ENCODE data around the gene CEP63.
"Not testable (repeated sequence)": the region's sequence is repeated elsewhere in the genome, so short reads cannot be mapped to it uniquely, and the experiment has no call there.

The CEP63 gene

GRCh38 chr3:134545818-134546217 is 60.0 kb downstream of the CEP63 start:
- H3K4me1 ChIP-seq (ENCODE audit: insufficient read depth, insufficient read length): no peaks in the 10 kb centered on the region
- H3K27me3 ChIP-seq (ENCODE audit: insufficient read depth, insufficient read length): no peaks in the 10 kb centered on the region
- H3K9ac ChIP-seq (ENCODE audit: insufficient read length, low read depth): no peak overlapping the region
- peaks cover 34% of the 10 kb centered on the region for H3K36me3 ChIP-seq (ENCODE audit: insufficient read depth, insufficient read length, low read length)
- TF ChIP-seq YY1 (IDR thresholded peaks at IDR 0.05; ENCODE audit: insufficient read depth, insufficient read length) (no peak), ZNF274 (IDR thresholded peaks at IDR 0.05; ENCODE audit: low read depth, low read length) (no peak), SUZ12 (IDR thresholded peaks at IDR 0.05; ENCODE audit: extremely low read depth, insufficient read depth, insufficient read length) (no peak)
- DNase-seq (ENCODE audit: low read depth, low spot score): no peak
- H3K4me3 ChIP-seq (ENCODE audit: insufficient read length, low read depth): no peak overlapping the region
- H3K9me3 ChIP-seq (ENCODE audit: insufficient read depth, low read length): no peaks in the 10 kb centered on the region

- peaks cover 50% of the 10 kb centered on the region for H3K36me3 ChIP-seq (ENCODE audit: insufficient read depth, insufficient read length, low read length)
- no peaks in the 10 kb centered on the region for H3K27me3 ChIP-seq (ENCODE audit: insufficient read depth, insufficient read length)
- no peak for DNase-seq (ENCODE audit: low read depth, low spot score)
- TF ChIP-seq ZNF274 (IDR thresholded peaks at IDR 0.05; ENCODE audit: low read depth, low read length) (no peak), SUZ12 (IDR thresholded peaks at IDR 0.05; ENCODE audit: extremely low read depth, insufficient read depth, insufficient read length) (no peak), YY1 (IDR thresholded peaks at IDR 0.05; ENCODE audit: insufficient read depth, insufficient read length) (no peak)
- H3K4me3 ChIP-seq (ENCODE audit: insufficient read length, low read depth): no peak overlapping the region
- no peaks in the 10 kb centered on the region for H3K4me1 ChIP-seq (ENCODE audit: insufficient read depth, insufficient read length)
- H3K9me3 ChIP-seq (ENCODE audit: insufficient read depth, low read length): no peaks in the 10 kb centered on the region
- no peak overlapping the region for H3K9ac ChIP-seq (ENCODE audit: insufficient read length, low read depth)
These were observed 66.9 kb downstream of the CEP63 start for GRCh38 chr3:134552784-134553183.

DNA sequence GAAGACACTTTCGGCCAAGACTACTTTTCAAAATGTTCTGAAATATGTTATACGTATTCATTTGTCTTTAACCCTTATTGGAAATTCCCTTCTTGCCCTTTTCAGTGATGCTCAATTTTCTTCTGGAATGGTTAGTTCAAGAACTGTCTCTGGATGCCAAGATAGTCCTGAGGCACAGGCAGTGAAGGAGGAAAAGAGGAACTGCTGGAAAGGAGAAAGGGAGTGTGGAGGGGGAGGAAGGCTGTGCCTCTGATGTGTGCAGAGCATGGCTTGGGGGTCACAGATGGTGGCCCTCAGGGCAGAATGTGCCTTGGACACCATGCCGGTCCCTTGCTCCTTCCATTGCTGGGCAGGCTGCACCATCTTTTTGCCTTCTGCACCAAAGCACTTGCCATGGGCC is 73.7 kb downstream of the CEP63 start:
- H3K4me3 ChIP-seq (ENCODE audit: insufficient read length, low read depth): no peak overlapping the region
- H3K9me3 ChIP-seq (ENCODE audit: insufficient read depth, low read length): no peaks in the 10 kb centered on the region
- H3K9ac ChIP-seq (ENCODE audit: insufficient read length, low read depth): no peak overlapping the region
- no peak for TF ChIP-seq ZNF274 (IDR thresholded peaks at IDR 0.05; ENCODE audit: low read depth, low read length)
- no peak for TF ChIP-seq SUZ12 (IDR thresholded peaks at IDR 0.05; ENCODE audit: extremely low read depth, insufficient read depth, insufficient read length)
- no peak for TF ChIP-seq YY1 (IDR thresholded peaks at IDR 0.05; ENCODE audit: insufficient read depth, insufficient read length)
- peaks cover 23% of the 10 kb centered on the region for H3K36me3 ChIP-seq (ENCODE audit: insufficient read depth, insufficient read length, low read length)
- H3K4me1 ChIP-seq (ENCODE audit: insufficient read depth, insufficient read length): peaks cover 4% of the 10 kb centered on the region
- DNase-seq (ENCODE audit: low read depth, low spot score): no peak
- no peaks in the 10 kb centered on the region for H3K27me3 ChIP-seq (ENCODE audit: insufficient read depth, insufficient read length)

DNA sequence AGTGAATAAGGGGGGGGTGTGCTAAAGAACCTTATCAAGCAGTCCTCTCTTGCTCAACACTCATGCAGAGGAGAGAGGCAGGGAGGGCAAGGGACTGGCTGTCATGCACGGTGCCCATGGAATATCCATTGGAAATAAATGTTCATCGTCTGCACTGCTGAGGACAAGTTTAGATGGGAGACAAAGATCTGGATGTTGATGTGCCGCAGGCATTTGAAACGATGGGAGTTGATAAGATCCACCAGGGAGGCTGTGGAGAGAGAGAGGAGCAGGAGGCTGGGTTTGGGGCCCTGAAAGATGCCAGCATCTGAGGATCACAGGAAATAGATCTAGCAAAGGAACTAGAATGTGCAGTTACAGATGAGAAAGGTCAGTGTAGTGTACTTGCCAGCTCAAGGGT is 76.2 kb downstream of the CEP63 start:
- no peak overlapping the region for H3K4me3 ChIP-seq (ENCODE audit: insufficient read length, low read depth)
- DNase-seq (ENCODE audit: low read depth, low spot score): no peak
- no peaks in the 10 kb centered on the region for H3K27me3 ChIP-seq (ENCODE audit: insufficient read depth, insufficient read length)
- peaks cover 20% of the 10 kb centered on the region for H3K36me3 ChIP-seq (ENCODE audit: insufficient read depth, insufficient read length, low read length)
- H3K9ac ChIP-seq (ENCODE audit: insufficient read length, low read depth): no peak overlapping the region
- peaks cover 4% of the 10 kb centered on the region for H3K4me1 ChIP-seq (ENCODE audit: insufficient read depth, insufficient read length)
- TF ChIP-seq ZNF274 (IDR thresholded peaks at IDR 0.05; ENCODE audit: low read depth, low read length) (no peak), YY1 (IDR thresholded peaks at IDR 0.05; ENCODE audit: insufficient read depth, insufficient read length) (no peak), SUZ12 (IDR thresholded peaks at IDR 0.05; ENCODE audit: extremely low read depth, insufficient read depth, insufficient read length) (no peak)
- H3K9me3 ChIP-seq (ENCODE audit: insufficient read depth, low read length): no peaks in the 10 kb centered on the region

- H3K4me1 ChIP-seq (ENCODE audit: insufficient read depth, insufficient read length): peaks cover 4% of the 10 kb centered on the region
- DNase-seq (ENCODE audit: low read depth, low spot score): no peak
- peaks cover 6% of the 10 kb centered on the region; the same call in 1 of the 2 replicates for H3K9me3 ChIP-seq (ENCODE audit: insufficient read depth, low read length)
- H3K4me3 ChIP-seq (ENCODE audit: insufficient read length, low read depth): no peak overlapping the region
- no peaks in the 10 kb centered on the region for H3K27me3 ChIP-seq (ENCODE audit: insufficient read depth, insufficient read length)
- TF ChIP-seq YY1 (IDR thresholded peaks at IDR 0.05; ENCODE audit: insufficient read depth, insufficient read length): no peak
- no peak for TF ChIP-seq SUZ12 (IDR thresholded peaks at IDR 0.05; ENCODE audit: extremely low read depth, insufficient read depth, insufficient read length)
- no peak for TF ChIP-seq ZNF274 (IDR thresholded peaks at IDR 0.05; ENCODE audit: low read depth, low read length)
- H3K36me3 ChIP-seq (ENCODE audit: insufficient read depth, insufficient read length, low read length): peaks cover 20% of the 10 kb centered on the region
- H3K9ac ChIP-seq (ENCODE audit: insufficient read length, low read depth): no peak overlapping the region
These were observed 77.7 kb downstream of the CEP63 start for GRCh38 chr3:134563601-134564000.

DNA sequence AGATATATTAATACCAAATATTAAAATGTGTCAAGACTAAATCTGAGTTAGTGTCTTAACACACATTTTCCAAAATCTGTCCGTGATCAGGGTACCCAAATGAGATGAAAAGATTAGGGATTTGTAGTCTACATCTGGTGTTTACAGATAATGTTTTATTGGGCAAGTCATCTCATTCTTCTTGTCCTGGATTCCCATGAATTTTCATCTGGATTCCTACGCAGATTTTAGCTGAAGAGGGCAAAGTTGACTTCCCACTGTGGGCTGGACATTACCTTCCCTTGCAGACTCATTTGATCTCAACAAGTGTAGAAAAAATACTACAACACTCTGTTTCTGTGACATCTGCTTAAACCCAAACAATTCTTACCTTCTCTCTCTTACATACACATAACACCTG is 79.1 kb downstream of the CEP63 start:
- DNase-seq (ENCODE audit: low read depth, low spot score): no peak
- TF ChIP-seq ZNF274 (IDR thresholded peaks at IDR 0.05; ENCODE audit: low read depth, low read length): no peak
- peaks cover 13% of the 10 kb centered on the region for H3K36me3 ChIP-seq (ENCODE audit: insufficient read depth, insufficient read length, low read length)
- H3K9me3 ChIP-seq (ENCODE audit: insufficient read depth, low read length): peaks cover 19% of the 10 kb centered on the region; the same call in 1 of the 2 replicates
- H3K4me3 ChIP-seq (ENCODE audit: insufficient read length, low read depth): no peak overlapping the region
- H3K27me3 ChIP-seq (ENCODE audit: insufficient read depth, insufficient read length): no peaks in the 10 kb centered on the region
- no peak overlapping the region for H3K9ac ChIP-seq (ENCODE audit: insufficient read length, low read depth)
- peaks cover 4% of the 10 kb centered on the region for H3K4me1 ChIP-seq (ENCODE audit: insufficient read depth, insufficient read length)

DNA sequence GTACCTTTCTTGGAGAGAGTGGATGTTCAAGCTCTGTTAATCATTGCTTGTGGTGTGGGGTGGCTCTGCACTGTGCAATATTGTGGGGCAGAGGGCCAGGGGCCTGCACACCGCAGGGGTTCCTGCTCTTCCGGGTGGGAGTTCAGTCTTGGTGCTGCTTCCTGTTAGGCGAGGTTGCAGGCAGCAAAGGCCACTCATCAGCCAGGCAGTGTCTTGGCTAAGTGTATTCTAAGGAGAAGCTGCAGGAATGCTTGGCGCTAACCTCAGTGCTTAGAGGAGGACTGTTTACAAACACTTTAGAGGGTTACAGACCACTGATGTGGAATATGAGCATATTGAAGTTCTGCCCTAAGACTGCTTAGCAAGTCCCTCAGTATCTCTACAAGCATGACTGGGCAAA is 81.7 kb downstream of the CEP63 start:
- Histone ChIP-seq H3K4me3 (ENCODE audit: insufficient read length, low read depth) (no peak overlapping the region), H3K9me3 (ENCODE audit: insufficient read depth, low read length) (peaks cover 27% of the 10 kb centered on the region; the same call in 1 of the 2 replicates), H3K36me3 (ENCODE audit: insufficient read depth, insufficient read length, low read length) (peaks cover 8% of the 10 kb centered on the region), H3K27me3 (ENCODE audit: insufficient read depth, insufficient read length) (no peaks in the 10 kb centered on the region), H3K4me1 (ENCODE audit: insufficient read depth, insufficient read length) (peaks cover 4% of the 10 kb centered on the region), H3K9ac (ENCODE audit: insufficient read length, low read depth) (no peak overlapping the region)
- TF ChIP-seq ZNF274 (IDR thresholded peaks at IDR 0.05; ENCODE audit: low read depth, low read length) (no peak), SUZ12 (IDR thresholded peaks at IDR 0.05; ENCODE audit: extremely low read depth, insufficient read depth, insufficient read length) (no peak), YY1 (IDR thresholded peaks at IDR 0.05; ENCODE audit: insufficient read depth, insufficient read length) (no peak)
- no peak for DNase-seq (ENCODE audit: low read depth, low spot score)

DNA sequence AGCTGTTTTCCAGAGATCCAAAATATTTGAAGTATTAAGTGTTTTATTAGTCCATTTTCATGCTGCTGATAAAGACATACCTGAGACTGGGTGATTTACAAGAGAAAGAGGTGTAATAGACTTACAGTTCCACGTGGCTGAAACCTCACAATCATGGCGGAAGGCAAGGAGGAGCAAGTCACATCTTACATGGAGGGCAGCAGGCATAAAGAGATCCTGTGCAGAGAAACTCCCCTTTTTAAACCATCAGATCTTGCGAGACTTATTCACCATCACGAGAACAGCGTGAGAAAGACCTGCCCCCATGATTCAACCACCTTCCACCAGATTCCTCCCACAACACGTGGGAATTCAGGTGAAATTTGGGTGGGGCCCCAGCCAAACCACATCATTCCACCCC is 82.9 kb downstream of the CEP63 start:
- TF ChIP-seq YY1 (IDR thresholded peaks at IDR 0.05; ENCODE audit: insufficient read depth, insufficient read length) (no peak), ZNF274 (IDR thresholded peaks at IDR 0.05; ENCODE audit: low read depth, low read length) (no peak), SUZ12 (IDR thresholded peaks at IDR 0.05; ENCODE audit: extremely low read depth, insufficient read depth, insufficient read length) (no peak)
- H3K4me1 ChIP-seq (ENCODE audit: insufficient read depth, insufficient read length): peaks cover under 1% of the 10 kb centered on the region
- no peak overlapping the region for H3K9ac ChIP-seq (ENCODE audit: insufficient read length, low read depth)
- no peak overlapping the region for H3K4me3 ChIP-seq (ENCODE audit: insufficient read length, low read depth)
- peaks cover 6% of the 10 kb centered on the region for H3K36me3 ChIP-seq (ENCODE audit: insufficient read depth, insufficient read length, low read length)
- DNase-seq (ENCODE audit: low read depth, low spot score): no peak
- no peaks in the 10 kb centered on the region for H3K27me3 ChIP-seq (ENCODE audit: insufficient read depth, insufficient read length)
- H3K9me3 ChIP-seq (ENCODE audit: insufficient read depth, low read length): peaks cover 27% of the 10 kb centered on the region; the same call in 1 of the 2 replicates

DNA sequence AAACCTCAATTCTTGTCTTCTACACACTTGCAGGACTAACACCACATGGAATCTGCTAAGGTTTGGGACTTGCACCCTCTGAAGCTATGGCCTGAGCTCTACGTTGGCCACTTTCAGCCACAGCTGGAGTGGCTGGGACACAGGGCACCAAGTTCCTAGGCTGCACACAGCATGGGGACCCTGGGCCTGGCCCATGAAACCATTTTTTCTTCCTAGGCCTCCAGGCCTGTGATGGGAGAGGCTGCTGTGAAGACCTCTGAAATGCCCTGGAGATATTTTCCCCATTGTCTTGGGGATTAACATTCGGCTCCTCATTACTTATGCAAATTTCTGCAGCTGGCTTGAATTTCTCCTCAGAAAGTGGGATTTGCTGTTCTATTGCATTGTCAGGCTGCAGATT is 84.0 kb downstream of the CEP63 start:
- peaks cover 27% of the 10 kb centered on the region; the same call in 1 of the 2 replicates for H3K9me3 ChIP-seq (ENCODE audit: insufficient read depth, low read length)
- H3K36me3 ChIP-seq (ENCODE audit: insufficient read depth, insufficient read length, low read length); H3K27me3 ChIP-seq (ENCODE audit: insufficient read depth, insufficient read length); H3K4me3 ChIP-seq (ENCODE audit: insufficient read length, low read depth); H3K9ac ChIP-seq (ENCODE audit: insufficient read length, low read depth); H3K4me1 ChIP-seq (ENCODE audit: insufficient read depth, insufficient read length); DNase-seq (ENCODE audit: low read depth, low spot score): not testable (repeated sequence)

All from NT2/D1 (cell line).